Effector memory CD8-positive, alpha-beta T cell (primary cell): ENCODE measurements around the gene SYT11.
A peak's percentile ranks its signal among the peaks of the same experiment; 100 is the strongest.

Experiments
- ATAC-seq: fragments of 150-1000 bp; cut with Tn5 transposase; replicated peaks from 2 replicates; pipeline ENCODE4 v1.10.0; 2021; ENCODE audit warnings: mild to moderate bottlenecking, moderate library complexity
- DNase-seq, 3 experiments: peaks; one replicate each; pipeline ENCODE4 v3.0.0; 2021
- H3K27ac Mint-ChIP-seq, 2 donors: one replicate each; pipeline ENCODE4 v1.8.0; 2022; ENCODE audit warnings: mild to moderate bottlenecking in 2 of 2, mixed read lengths in 2 of 2, moderate library complexity in 2 of 2
- H3K27me3 Mint-ChIP-seq, 2 donors: one replicate each; pipeline ENCODE4 v1.8.0; 2022; ENCODE audit warnings: mixed read lengths in 2 of 2
- H3K36me3 Mint-ChIP-seq: one replicate; pipeline ENCODE4 v1.8.0; 2022; ENCODE audit warnings: mild to moderate bottlenecking, moderate library complexity, mixed read lengths; ENCODE audit not compliant: insufficient read depth
- H3K4me1 Mint-ChIP-seq, 2 donors: one replicate each; pipeline ENCODE4 v1.8.0; 2022; ENCODE audit warnings: low read depth in 2 of 2, mixed read lengths in 2 of 2
- H3K4me3 Mint-ChIP-seq, 2 donors: one replicate each; pipeline ENCODE4 v1.8.0; 2022; ENCODE audit warnings: mild to moderate bottlenecking in 2 of 2, mixed read lengths in 2 of 2, moderate library complexity in 2 of 2
- H3K9me3 Mint-ChIP-seq, 2 donors: one replicate each; pipeline ENCODE4 v1.8.0; 2022; ENCODE audit warnings: mixed read lengths in 2 of 2

Gene SYT11

GRCh38 chr1:155873860-155874259, 14.5 kb downstream of the SYT11 start:
- H3K4me3 Mint-ChIP-seq = no peak overlapping the region
- peaks cover 3 to 4% of the 10 kb centered on the region in 2 donors for H3K4me1 Mint-ChIP-seq
- H3K9me3 Mint-ChIP-seq = no peaks in the 10 kb centered on the region
- H3K27me3 Mint-ChIP-seq = no peaks in the 10 kb centered on the region
- peaks cover 41% of the 10 kb centered on the region for H3K36me3 Mint-ChIP-seq
- ATAC-seq (no peak), DNase-seq (no peak)
- H3K27ac Mint-ChIP-seq = no peak overlapping the region

- Mint-ChIP-seq H3K4me1 (peaks cover 2 to 5% of the 10 kb centered on the region in 2 donors), H3K9me3 (no peaks in the 10 kb centered on the region), H3K27ac (peak overlapping the region in 1 of 2 donors; percentile 18), H3K4me3 (no peak overlapping the region), H3K27me3 (no peaks in the 10 kb centered on the region), H3K36me3 (peaks cover 45% of the 10 kb centered on the region)
- DNase-seq (no peak), ATAC-seq (no peak)
These were observed 18.6 kb downstream of the SYT11 start for GRCh38 chr1:155877945-155878344.

- Mint-ChIP-seq H3K4me3 (no peak overlapping the region), H3K36me3 (peaks cover 33% of the 10 kb centered on the region), H3K4me1 (peaks cover 2 to 5% of the 10 kb centered on the region in 2 donors), H3K9me3 (no peaks in the 10 kb centered on the region), H3K27ac (no peak overlapping the region), H3K27me3 (no peaks in the 10 kb centered on the region)
- DNase-seq (no peak), ATAC-seq (no peak)
These were observed 20.9 kb downstream of the SYT11 start for GRCh38 chr1:155880251-155880650.

GRCh38 chr1:155880950-155881349, 21.6 kb downstream of the SYT11 start:
- Mint-ChIP-seq H3K4me1 (peaks cover 2 to 5% of the 10 kb centered on the region in 2 donors), H3K27me3 (no peaks in the 10 kb centered on the region), H3K27ac (no peak overlapping the region), H3K4me3 (no peak overlapping the region), H3K9me3 (no peaks in the 10 kb centered on the region), H3K36me3 (peaks cover 36% of the 10 kb centered on the region)
- DNase-seq (no peak), ATAC-seq (no peak)

GRCh38 chr1:155882235-155882634, 22.9 kb downstream of the SYT11 start:
- ATAC-seq (no peak), DNase-seq (no peak)
- H3K4me3 Mint-ChIP-seq = no peak overlapping the region
- H3K27ac Mint-ChIP-seq = no peak overlapping the region
- H3K27me3 Mint-ChIP-seq = no peaks in the 10 kb centered on the region
- peaks cover 33% of the 10 kb centered on the region for H3K36me3 Mint-ChIP-seq
- H3K4me1 Mint-ChIP-seq = peaks cover 2 to 5% of the 10 kb centered on the region in 2 donors
- no peaks in the 10 kb centered on the region for H3K9me3 Mint-ChIP-seq

GRCh38 chr1:155882766-155883165, 23.4 kb downstream of the SYT11 start:
- H3K4me1 Mint-ChIP-seq = peaks cover 2 to 5% of the 10 kb centered on the region in 2 donors
- no peaks in the 10 kb centered on the region for H3K9me3 Mint-ChIP-seq
- DNase-seq (no peak), ATAC-seq (no peak)
- no peaks in the 10 kb centered on the region for H3K27me3 Mint-ChIP-seq
- H3K4me3 Mint-ChIP-seq = no peak overlapping the region
- H3K27ac Mint-ChIP-seq = no peak overlapping the region
- peaks cover 34% of the 10 kb centered on the region for H3K36me3 Mint-ChIP-seq

GRCh38 chr1:155884031-155884960, 24.9 kb downstream of the SYT11 start:
- Mint-ChIP-seq H3K4me3 (no peak overlapping the region), H3K27ac (peak overlapping the region; percentile 18 to 47), H3K36me3 (peaks cover 34% of the 10 kb centered on the region), H3K9me3 (no peaks in the 10 kb centered on the region), H3K4me1 (peaks cover 2 to 5% of the 10 kb centered on the region in 2 donors), H3K27me3 (no peaks in the 10 kb centered on the region)
- ATAC-seq (no peak), DNase-seq (no peak)

GRCh38 chr1:155884982-155885381, 25.6 kb downstream of the SYT11 start:
- ATAC-seq (no peak), DNase-seq (no peak)
- H3K4me3 Mint-ChIP-seq = no peak overlapping the region
- H3K4me1 Mint-ChIP-seq = peaks cover 0 to 5% of the 10 kb centered on the region in 2 donors
- H3K36me3 Mint-ChIP-seq = peaks cover 30% of the 10 kb centered on the region
- H3K9me3 Mint-ChIP-seq = no peaks in the 10 kb centered on the region
- no peak overlapping the region for H3K27ac Mint-ChIP-seq
- H3K27me3 Mint-ChIP-seq = no peaks in the 10 kb centered on the region

- peaks cover 5% of the 10 kb centered on the region in 2 donors for H3K4me1 Mint-ChIP-seq
- no peaks in the 10 kb centered on the region for H3K9me3 Mint-ChIP-seq
- no peak for ATAC-seq
- no peak overlapping the region for H3K27ac Mint-ChIP-seq
- DNase-seq = no peak
- no peaks in the 10 kb centered on the region for H3K27me3 Mint-ChIP-seq
- H3K4me3 Mint-ChIP-seq = no peak overlapping the region
- H3K36me3 Mint-ChIP-seq = peaks cover 14% of the 10 kb centered on the region
These were observed 29.1 kb downstream of the SYT11 start for GRCh38 chr1:155888481-155888880.

- no peak for ATAC-seq
- no peak for DNase-seq
These were observed 30.2 kb downstream of the SYT11 start for GRCh38 chr1:155889566-155889965.

GRCh38 chr1:155890251-155890650, 30.9 kb downstream of the SYT11 start:
- Mint-ChIP-seq H3K27me3 (no peaks in the 10 kb centered on the region), H3K36me3 (peaks cover 14% of the 10 kb centered on the region), H3K4me3 (no peak overlapping the region), H3K9me3 (no peaks in the 10 kb centered on the region), H3K27ac (no peak overlapping the region), H3K4me1 (peaks cover 6 to 9% of the 10 kb centered on the region in 2 donors)
- DNase-seq = no peak
- no peak for ATAC-seq

More at GRCh38 chr1:155889566-155889965, 30.2 kb downstream of the SYT11 start:
- Mint-ChIP-seq H3K4me1 (peaks cover 6 to 9% of the 10 kb centered on the region in 2 donors), H3K27me3 (no peaks in the 10 kb centered on the region), H3K9me3 (no peaks in the 10 kb centered on the region), H3K36me3 (peaks cover 14% of the 10 kb centered on the region), H3K27ac (no peak overlapping the region), H3K4me3 (no peak overlapping the region)

GRCh38 chr1:155892796-155893195, 33.4 kb downstream of the SYT11 start:
- ATAC-seq (no peak), DNase-seq (no peak)
- H3K36me3 Mint-ChIP-seq = peaks cover 24% of the 10 kb centered on the region
- no peak overlapping the region for H3K27ac Mint-ChIP-seq
- H3K4me3 Mint-ChIP-seq = no peak overlapping the region
- peaks cover 6 to 9% of the 10 kb centered on the region in 2 donors for H3K4me1 Mint-ChIP-seq
- H3K27me3 Mint-ChIP-seq = no peaks in the 10 kb centered on the region
- no peaks in the 10 kb centered on the region for H3K9me3 Mint-ChIP-seq

- no peak overlapping the region for H3K27ac Mint-ChIP-seq
- ATAC-seq = peak; percentile 93
- H3K27me3 Mint-ChIP-seq = no peaks in the 10 kb centered on the region
- H3K4me3 Mint-ChIP-seq = no peak overlapping the region
- no peaks in the 10 kb centered on the region for H3K9me3 Mint-ChIP-seq
- H3K36me3 Mint-ChIP-seq = peaks cover 26% of the 10 kb centered on the region
- DNase-seq = peak in 1 of 3 experiments; percentile 14
- peaks cover 6 to 9% of the 10 kb centered on the region in 2 donors for H3K4me1 Mint-ChIP-seq
These were observed 34.2 kb downstream of the SYT11 start for GRCh38 chr1:155893389-155894142.
